GM12864 (cell line): ENCODE data around the gene BRIP1.

Experiments used
- DNase-seq: peaks from one replicate; pipeline ENCODE4 v3.0.0-alpha.2; 2011; ENCODE audit warnings: low read depth
- H3K4me3 ChIP-seq: 2 replicates; pipeline ENCODE4 v1.5.1; 2011; ENCODE audit warnings: mild to moderate bottlenecking, low read depth, low read length, control low read depth
- CTCF ChIP-seq: IDR thresholded peaks from 2 replicates; pipeline ENCODE4 v1.5.1; 2011; ENCODE audit warnings: low read depth, mild to moderate bottlenecking, moderate library complexity, low read length, control low read depth, inconsistent platforms; ENCODE audit errors: missing control alignments

The BRIP1 gene

GRCh38 chr17:61641715-61642114 is 221.6 kb downstream of the BRIP1 start:
- DNase-seq, result no peak
- TF ChIP-seq CTCF, result no peak

GRCh38 chr17:61641084-61641483 is 222.2 kb downstream of the BRIP1 start:
- TF ChIP-seq CTCF, result no peak
- H3K4me3 ChIP-seq, result no peak overlapping the region

More at GRCh38 chr17:61641715-61642114, 221.6 kb downstream of the BRIP1 start:
- no peak overlapping the region for H3K4me3 ChIP-seq

GRCh38 chr17:61639818-61640217 is 223.5 kb downstream of the BRIP1 start:
- no peak overlapping the region for H3K4me3 ChIP-seq
- TF ChIP-seq CTCF, result no peak
- no peak for DNase-seq

More at GRCh38 chr17:61641084-61641483, 222.2 kb downstream of the BRIP1 start:
- no peak for DNase-seq

- no peak overlapping the region for H3K4me3 ChIP-seq
- TF ChIP-seq CTCF, result no peak
- no peak for DNase-seq
These were observed 225.2 kb downstream of the BRIP1 start for GRCh38 chr17:61638087-61638486.

- no peak overlapping the region for H3K4me3 ChIP-seq
- DNase-seq, result peak; percentile 37
These were observed 227.4 kb downstream of the BRIP1 start for GRCh38 chr17:61635913-61636432.

GRCh38 chr17:61634942-61635538 is 228.3 kb downstream of the BRIP1 start:
- H3K4me3 ChIP-seq, result no peak overlapping the region
- TF ChIP-seq CTCF, result no peak
- DNase-seq, result no peak

More at GRCh38 chr17:61635913-61636432, 227.4 kb downstream of the BRIP1 start:
- peak; percentile 70 for TF ChIP-seq CTCF

GRCh38 chr17:61634011-61634539 is 229.3 kb downstream of the BRIP1 start:
- H3K4me3 ChIP-seq, result no peak overlapping the region
- no peak for DNase-seq
- no peak for TF ChIP-seq CTCF
